GM12801 (cell line): ENCODE data around the gene CPNE4.

Experiments
- TF ChIP-seq, protein P1 (sequence below): IDR thresholded peaks from one replicate; pipeline ENCODE4 v1.5.1; 2011; ENCODE audit warnings: control low read depth; ENCODE audit not compliant: insufficient read length; ENCODE audit errors: extremely low read depth

CPNE4 gene

DNA sequence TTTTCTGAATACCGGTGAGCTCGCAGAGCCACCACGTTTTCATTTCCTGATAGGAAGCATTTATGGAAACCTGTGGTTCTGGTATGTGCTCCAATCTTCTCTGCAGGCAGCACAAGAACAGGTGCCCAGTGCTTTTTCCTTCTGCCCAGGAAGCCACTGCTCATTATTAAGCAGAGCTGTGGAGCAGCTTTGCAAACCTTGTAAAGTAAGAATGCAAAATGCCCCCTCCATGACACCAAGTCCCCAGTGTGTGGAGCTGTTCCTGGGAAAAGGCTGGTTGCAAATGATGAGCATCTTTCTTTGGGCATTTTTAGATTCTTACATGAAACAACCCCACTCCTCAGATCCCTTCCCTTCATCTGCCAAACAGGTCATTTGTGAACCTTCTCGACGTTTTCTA lies 466.4 kb downstream of the CPNE4 start:
- TF ChIP-seq, protein P1, sequence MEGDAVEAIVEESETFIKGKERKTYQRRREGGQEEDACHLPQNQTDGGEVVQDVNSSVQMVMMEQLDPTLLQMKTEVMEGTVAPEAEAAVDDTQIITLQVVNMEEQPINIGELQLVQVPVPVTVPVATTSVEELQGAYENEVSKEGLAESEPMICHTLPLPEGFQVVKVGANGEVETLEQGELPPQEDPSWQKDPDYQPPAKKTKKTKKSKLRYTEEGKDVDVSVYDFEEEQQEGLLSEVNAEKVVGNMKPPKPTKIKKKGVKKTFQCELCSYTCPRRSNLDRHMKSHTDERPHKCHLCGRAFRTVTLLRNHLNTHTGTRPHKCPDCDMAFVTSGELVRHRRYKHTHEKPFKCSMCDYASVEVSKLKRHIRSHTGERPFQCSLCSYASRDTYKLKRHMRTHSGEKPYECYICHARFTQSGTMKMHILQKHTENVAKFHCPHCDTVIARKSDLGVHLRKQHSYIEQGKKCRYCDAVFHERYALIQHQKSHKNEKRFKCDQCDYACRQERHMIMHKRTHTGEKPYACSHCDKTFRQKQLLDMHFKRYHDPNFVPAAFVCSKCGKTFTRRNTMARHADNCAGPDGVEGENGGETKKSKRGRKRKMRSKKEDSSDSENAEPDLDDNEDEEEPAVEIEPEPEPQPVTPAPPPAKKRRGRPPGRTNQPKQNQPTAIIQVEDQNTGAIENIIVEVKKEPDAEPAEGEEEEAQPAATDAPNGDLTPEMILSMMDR, result no peak

DNA sequence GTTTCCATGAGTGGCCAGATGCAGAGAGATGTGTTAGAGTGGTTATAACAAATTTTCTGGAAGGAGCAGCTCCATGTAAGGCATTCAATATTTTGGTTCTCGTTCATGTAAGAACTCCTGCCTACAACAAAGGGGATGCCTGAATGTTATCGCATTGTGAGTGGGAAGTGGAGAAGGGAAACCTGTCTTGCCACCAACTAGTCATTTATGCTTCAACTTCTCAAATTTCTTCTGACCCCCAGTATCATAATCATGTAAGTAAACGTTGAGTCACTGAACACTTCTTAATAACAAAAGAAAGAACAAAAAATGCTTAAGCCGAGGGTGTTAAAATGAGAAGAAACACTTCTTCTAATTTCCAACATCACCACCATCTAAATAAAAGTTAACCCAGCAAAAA lies 470.0 kb downstream of the CPNE4 start:
- TF ChIP-seq, protein P1, result no peak

DNA sequence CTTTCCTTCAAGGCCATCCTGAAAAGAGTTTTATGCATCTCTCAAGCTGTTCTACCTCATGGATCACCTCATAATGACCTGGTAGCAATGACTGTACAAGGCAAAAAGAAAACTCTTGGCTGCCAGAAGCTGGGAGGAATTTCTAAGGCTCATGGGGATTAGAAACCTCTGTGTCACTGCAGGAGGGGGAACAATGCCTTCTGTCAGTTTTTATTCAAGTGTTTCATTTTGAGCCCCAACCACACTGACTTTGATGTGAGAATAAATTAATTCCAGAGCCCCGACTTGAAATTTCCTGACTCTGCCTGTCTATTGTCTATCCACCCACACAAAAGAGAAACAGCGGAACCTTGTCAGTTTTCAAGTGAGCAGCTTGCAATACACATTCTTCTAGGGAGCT lies 473.3 kb downstream of the CPNE4 start:
- TF ChIP-seq, protein P1, result no peak

DNA sequence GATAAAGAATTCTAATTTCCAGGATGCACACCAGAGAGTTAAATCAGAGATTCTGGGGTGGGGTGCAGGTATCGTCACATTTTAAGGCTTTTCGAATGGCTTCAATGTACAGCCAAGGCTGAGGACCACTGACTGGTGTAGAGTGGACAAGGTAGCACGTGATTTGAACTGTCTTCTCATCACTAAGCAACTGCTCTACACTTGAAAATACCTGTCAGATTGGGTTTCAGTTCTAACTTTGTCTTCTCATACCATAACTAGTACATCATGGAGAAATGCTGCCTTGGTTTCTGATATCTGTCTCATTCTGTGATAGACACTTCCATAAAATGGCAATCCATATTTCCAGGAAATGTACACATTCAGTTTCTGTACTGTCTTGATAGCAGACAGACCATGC lies 474.0 kb downstream of the CPNE4 start:
- TF ChIP-seq, protein P1, result no peak

DNA sequence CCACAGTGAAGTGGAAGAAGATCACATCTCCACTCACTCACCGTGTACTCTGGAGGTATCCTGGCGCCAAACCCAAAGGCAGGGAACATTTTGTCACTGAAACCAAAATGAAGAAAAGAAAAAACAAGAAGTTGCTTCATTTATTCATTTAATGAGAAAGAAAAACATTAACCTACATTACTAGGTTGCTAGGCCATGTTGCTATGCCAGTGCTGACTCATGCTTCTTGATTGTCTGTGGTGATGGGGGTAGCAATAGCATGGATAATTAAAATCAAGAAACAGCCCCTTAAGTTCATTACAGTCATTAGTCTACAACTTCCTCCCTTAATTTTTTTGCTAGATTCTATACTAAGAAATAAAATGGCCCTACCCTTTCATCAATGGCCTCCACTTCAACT lies 479.4 kb downstream of the CPNE4 start:
- TF ChIP-seq, protein P1, result no peak

DNA sequence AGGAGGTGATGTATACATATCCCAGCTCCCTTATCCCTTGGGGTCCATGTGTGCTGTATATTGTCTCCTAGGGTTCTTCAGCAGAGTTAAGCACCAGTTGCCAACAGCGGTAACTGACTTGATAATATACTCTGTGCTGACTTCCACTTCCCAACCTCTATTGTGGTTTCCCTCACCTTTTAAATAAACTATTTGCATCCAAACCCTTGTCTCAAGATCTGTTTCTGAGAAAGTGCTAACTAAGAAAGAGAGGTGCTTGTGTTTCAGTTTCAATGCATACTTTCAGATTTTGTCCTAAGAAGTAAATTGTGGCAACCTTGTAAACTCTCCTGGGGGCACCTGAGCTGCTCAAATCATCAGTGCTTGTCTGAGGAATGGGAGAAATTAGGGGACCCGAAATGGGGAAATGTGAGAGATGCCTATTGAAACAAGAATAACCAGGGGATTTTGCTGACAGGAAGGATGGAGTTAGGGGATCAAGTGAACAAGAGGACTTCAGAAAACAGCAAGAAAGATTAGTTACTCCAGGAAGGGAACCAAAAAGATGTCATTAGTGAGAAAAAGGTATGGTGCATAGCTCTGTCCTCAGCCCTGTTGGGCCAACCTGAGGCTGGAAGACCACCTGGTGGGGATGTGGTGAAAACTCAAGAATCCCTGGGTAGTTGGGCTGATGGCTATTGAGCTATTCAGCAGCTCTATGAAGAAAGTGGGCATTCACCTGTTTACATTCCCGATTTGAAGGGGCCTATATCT lies 481.1 kb downstream of the CPNE4 start:
- TF ChIP-seq, protein P1, result no peak

DNA sequence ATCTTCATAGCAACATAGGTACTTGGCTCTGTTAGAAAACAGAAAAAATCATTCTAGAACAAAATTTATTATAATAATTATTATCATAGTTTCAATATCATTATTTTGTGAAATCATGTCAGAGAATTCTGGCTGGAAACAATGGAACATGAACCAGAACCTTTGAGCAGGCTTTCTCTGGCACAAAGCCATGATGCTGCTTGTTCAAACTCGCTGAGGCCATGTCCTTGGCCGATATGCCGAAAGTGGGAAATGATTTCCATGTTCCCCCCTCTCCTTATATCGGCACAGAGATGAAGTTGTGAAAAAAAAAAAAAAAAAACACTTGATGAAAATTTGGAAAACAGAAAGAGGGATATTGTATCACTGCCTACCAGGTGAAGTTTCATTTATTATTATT lies 483.1 kb downstream of the CPNE4 start:
- TF ChIP-seq, protein P1, result no peak
